Measurements from ENCODE around the gene DBNDD1.

Gene DBNDD1

DNA sequence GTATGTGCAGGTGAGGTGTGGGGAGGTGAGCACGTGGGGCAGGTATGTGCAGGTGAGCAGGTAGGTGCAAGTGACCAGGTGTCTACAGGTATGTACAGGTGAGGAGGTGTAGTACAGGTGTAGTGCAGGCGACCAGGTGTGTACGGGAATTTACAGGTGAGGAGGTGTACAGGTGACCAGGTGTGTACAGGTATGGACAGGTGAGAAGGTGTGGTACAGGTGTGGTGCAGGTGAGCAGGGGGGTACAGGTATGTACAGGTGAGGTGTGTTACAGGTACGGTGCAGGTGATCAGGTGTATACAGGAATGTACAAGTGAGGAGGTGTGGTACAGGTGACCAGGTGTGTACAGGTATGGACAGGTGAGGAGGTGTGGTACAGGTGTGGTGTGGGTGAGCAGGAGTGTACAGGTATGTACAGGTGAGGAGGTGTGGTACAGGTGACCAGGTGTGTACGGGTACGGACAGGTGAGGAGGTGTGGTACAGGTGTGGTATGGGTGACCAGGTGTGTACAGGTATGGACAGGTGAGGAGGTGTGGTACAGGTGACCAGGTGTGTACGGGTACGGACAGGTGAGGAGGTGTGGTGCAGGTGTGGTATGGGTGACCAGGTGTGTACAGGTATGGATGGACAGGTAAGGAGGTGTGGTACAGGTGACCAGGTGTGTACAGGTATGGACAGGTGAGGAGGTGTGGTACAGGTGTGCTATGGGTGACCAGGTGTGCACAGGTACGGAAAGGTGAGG is 12.8 kb upstream of the DBNDD1 start:
- TF ChIP-seq, protein P1, sequence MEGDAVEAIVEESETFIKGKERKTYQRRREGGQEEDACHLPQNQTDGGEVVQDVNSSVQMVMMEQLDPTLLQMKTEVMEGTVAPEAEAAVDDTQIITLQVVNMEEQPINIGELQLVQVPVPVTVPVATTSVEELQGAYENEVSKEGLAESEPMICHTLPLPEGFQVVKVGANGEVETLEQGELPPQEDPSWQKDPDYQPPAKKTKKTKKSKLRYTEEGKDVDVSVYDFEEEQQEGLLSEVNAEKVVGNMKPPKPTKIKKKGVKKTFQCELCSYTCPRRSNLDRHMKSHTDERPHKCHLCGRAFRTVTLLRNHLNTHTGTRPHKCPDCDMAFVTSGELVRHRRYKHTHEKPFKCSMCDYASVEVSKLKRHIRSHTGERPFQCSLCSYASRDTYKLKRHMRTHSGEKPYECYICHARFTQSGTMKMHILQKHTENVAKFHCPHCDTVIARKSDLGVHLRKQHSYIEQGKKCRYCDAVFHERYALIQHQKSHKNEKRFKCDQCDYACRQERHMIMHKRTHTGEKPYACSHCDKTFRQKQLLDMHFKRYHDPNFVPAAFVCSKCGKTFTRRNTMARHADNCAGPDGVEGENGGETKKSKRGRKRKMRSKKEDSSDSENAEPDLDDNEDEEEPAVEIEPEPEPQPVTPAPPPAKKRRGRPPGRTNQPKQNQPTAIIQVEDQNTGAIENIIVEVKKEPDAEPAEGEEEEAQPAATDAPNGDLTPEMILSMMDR (IDR thresholded peaks at IDR 0.05; ENCODE audit: poor library complexity, severe bottlenecking) = no peak
- no peak overlapping the region for H3K27ac ChIP-seq (ENCODE audit: poor library complexity, severe bottlenecking)
- H3K9me3 ChIP-seq (ENCODE audit: severe bottlenecking) = no peaks in the 10 kb centered on the region
- no peaks in the 10 kb centered on the region for H3K27me3 ChIP-seq (ENCODE audit: insufficient read depth, poor library complexity, severe bottlenecking)
- ATAC-seq (ENCODE audit: low read depth) (no peak), DNase-seq (ENCODE audit: low spot score) (no peak)
- H3K36me3 ChIP-seq (ENCODE audit: low read depth) = peaks cover 63% of the 10 kb centered on the region
- no peaks in the 10 kb centered on the region for H3K4me1 ChIP-seq (ENCODE audit: insufficient read depth, poor library complexity, severe bottlenecking)
- no peak overlapping the region for H3K4me3 ChIP-seq (ENCODE audit: severe bottlenecking)

GRCh38 chr16:90031186-90031930 is 12.1 kb upstream of the DBNDD1 start:
- Histone ChIP-seq H3K27me3 (ENCODE audit: insufficient read depth, poor library complexity, severe bottlenecking) (no peaks in the 10 kb centered on the region), H3K4me3 (ENCODE audit: severe bottlenecking) (no peak overlapping the region), H3K9me3 (ENCODE audit: severe bottlenecking) (no peaks in the 10 kb centered on the region), H3K27ac (ENCODE audit: poor library complexity, severe bottlenecking) (no peak overlapping the region), H3K36me3 (ENCODE audit: low read depth) (peaks cover 56% of the 10 kb centered on the region), H3K4me1 (ENCODE audit: insufficient read depth, poor library complexity, severe bottlenecking) (no peaks in the 10 kb centered on the region)
- DNase-seq (ENCODE audit: low spot score) = no peak
- TF ChIP-seq, protein P1 (IDR thresholded peaks at IDR 0.05; ENCODE audit: poor library complexity, severe bottlenecking) = no peak
- ATAC-seq (ENCODE audit: low read depth) = no peak

GRCh38 chr16:90028985-90029384 is 9.7 kb upstream of the DBNDD1 start:
- Histone ChIP-seq H3K27ac (ENCODE audit: poor library complexity, severe bottlenecking) (no peak overlapping the region), H3K4me3 (ENCODE audit: severe bottlenecking) (no peak overlapping the region), H3K4me1 (ENCODE audit: insufficient read depth, poor library complexity, severe bottlenecking) (no peaks in the 10 kb centered on the region), H3K27me3 (ENCODE audit: insufficient read depth, poor library complexity, severe bottlenecking) (no peaks in the 10 kb centered on the region), H3K9me3 (ENCODE audit: severe bottlenecking) (no peaks in the 10 kb centered on the region), H3K36me3 (ENCODE audit: low read depth) (peaks cover 38% of the 10 kb centered on the region)
- no peak for ATAC-seq (ENCODE audit: low read depth)
- TF ChIP-seq, protein P1 (IDR thresholded peaks at IDR 0.05; ENCODE audit: poor library complexity, severe bottlenecking) = no peak
- DNase-seq (ENCODE audit: low spot score) = no peak

- ATAC-seq (ENCODE audit: low read depth) (no peak), DNase-seq (ENCODE audit: low spot score) (no peak)
- Histone ChIP-seq H3K36me3 (ENCODE audit: low read depth) (peaks cover 24% of the 10 kb centered on the region), H3K27me3 (ENCODE audit: insufficient read depth, poor library complexity, severe bottlenecking) (no peaks in the 10 kb centered on the region), H3K4me3 (ENCODE audit: severe bottlenecking) (no peak overlapping the region), H3K27ac (ENCODE audit: poor library complexity, severe bottlenecking) (no peak overlapping the region), H3K4me1 (ENCODE audit: insufficient read depth, poor library complexity, severe bottlenecking) (no peaks in the 10 kb centered on the region), H3K9me3 (ENCODE audit: severe bottlenecking) (no peaks in the 10 kb centered on the region)
- TF ChIP-seq, protein P1 (IDR thresholded peaks at IDR 0.05; ENCODE audit: poor library complexity, severe bottlenecking) = no peak
These were observed 8.4 kb upstream of the DBNDD1 start for GRCh38 chr16:90027611-90028010.

GRCh38 chr16:90026135-90026534 is 6.9 kb upstream of the DBNDD1 start:
- TF ChIP-seq, protein P1 (IDR thresholded peaks at IDR 0.05; ENCODE audit: poor library complexity, severe bottlenecking) = no peak
- ATAC-seq (ENCODE audit: low read depth) = no peak
- no peak for DNase-seq (ENCODE audit: low spot score)

More at GRCh38 chr16:90026135-90026534, 6.9 kb upstream of the DBNDD1 start:
- H3K4me3 ChIP-seq (ENCODE audit: severe bottlenecking) = no peak overlapping the region
- H3K27me3 ChIP-seq (ENCODE audit: insufficient read depth, poor library complexity, severe bottlenecking) = no peaks in the 10 kb centered on the region
- H3K4me1 ChIP-seq (ENCODE audit: insufficient read depth, poor library complexity, severe bottlenecking) = peaks cover 7% of the 10 kb centered on the region
- H3K27ac ChIP-seq (ENCODE audit: poor library complexity, severe bottlenecking) = no peak overlapping the region
- no peaks in the 10 kb centered on the region for H3K9me3 ChIP-seq (ENCODE audit: severe bottlenecking)
- peaks cover 17% of the 10 kb centered on the region for H3K36me3 ChIP-seq (ENCODE audit: low read depth)

Measured in RWPE2 (cell line).